GM12872 (cell line): ENCODE measurements around the gene DDIT3.

Source experiments
- TF ChIP-seq, protein P1 (sequence below): IDR thresholded peaks from 3 replicates; pipeline ENCODE4 v1.5.1; 2011; ENCODE audit warnings: low read depth, mild to moderate bottlenecking, low read length, moderate library complexity; ENCODE audit not compliant: insufficient read depth

The DDIT3 gene

DNA sequence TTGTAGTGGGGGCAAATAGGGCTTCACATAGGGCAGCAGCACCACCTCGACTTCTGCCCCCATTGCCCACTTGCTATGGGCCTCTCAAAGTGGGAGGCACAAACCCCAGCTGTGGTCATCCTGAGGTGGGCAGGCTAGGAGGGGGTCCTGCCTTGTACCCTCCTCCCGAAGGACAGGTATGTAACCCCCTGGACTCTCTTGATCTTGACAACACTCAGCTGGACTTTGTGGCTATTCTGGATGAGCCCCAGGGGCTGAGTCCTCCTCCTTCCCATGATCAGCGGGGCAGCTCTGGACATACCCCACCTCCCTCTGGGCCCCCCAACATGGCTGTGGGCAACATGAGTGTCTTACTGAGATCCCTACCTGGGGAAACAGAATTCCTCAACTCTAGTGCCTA lies 48.7 kb downstream of the DDIT3 start:
- TF ChIP-seq, protein P1, sequence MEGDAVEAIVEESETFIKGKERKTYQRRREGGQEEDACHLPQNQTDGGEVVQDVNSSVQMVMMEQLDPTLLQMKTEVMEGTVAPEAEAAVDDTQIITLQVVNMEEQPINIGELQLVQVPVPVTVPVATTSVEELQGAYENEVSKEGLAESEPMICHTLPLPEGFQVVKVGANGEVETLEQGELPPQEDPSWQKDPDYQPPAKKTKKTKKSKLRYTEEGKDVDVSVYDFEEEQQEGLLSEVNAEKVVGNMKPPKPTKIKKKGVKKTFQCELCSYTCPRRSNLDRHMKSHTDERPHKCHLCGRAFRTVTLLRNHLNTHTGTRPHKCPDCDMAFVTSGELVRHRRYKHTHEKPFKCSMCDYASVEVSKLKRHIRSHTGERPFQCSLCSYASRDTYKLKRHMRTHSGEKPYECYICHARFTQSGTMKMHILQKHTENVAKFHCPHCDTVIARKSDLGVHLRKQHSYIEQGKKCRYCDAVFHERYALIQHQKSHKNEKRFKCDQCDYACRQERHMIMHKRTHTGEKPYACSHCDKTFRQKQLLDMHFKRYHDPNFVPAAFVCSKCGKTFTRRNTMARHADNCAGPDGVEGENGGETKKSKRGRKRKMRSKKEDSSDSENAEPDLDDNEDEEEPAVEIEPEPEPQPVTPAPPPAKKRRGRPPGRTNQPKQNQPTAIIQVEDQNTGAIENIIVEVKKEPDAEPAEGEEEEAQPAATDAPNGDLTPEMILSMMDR: no peak

DNA sequence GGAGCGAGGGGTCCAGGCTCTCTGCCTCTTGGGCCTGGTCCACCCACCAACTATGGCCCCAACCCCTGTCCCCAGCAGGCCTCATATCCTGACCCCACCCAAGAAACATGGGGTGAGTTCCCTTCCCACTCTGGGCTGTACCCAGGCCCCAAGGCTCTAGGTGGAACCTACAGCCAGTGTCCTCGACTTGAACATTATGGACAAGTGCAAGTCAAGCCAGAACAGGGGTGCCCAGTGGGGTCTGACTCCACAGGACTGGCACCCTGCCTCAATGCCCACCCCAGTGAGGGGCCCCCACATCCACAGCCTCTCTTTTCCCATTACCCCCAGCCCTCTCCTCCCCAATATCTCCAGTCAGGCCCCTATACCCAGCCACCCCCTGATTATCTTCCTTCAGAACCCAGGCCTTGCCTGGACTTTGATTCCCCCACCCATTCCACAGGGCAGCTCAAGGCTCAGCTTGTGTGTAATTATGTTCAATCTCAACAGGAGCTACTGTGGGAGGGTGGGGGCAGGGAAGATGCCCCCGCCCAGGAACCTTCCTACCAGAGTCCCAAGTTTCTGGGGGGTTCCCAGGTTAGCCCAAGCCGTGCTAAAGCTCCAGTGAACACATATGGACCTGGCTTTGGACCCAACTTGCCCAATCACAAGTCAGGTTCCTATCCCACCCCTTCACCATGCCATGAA lies 49.2 kb downstream of the DDIT3 start:
- TF ChIP-seq, protein P1: no peak

DNA sequence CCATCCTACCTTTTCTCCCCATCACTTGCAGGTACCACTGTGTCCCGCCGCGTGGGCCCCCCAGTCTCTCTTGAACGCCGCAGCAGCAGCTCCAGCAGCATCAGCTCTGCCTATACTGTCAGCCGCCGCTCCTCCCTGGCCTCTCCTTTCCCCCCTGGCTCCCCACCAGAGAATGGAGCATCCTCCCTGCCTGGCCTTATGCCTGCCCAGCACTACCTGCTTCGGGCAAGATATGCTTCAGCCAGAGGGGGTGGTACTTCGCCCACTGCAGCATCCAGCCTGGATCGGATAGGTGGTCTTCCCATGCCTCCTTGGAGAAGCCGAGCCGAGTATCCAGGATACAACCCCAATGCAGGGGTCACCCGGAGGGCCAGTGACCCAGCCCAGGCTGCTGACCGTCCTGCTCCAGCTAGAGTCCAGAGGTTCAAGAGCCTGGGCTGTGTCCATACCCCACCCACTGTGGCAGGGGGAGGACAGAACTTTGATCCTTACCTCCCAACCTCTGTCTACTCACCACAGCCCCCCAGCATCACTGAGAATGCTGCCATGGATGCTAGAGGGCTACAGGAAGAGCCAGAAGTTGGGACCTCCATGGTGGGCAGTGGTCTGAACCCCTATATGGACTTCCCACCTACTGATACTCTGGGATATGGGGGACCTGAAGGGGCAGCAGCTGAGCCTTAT lies 49.9 kb downstream of the DDIT3 start:
- TF ChIP-seq, protein P1: no peak

DNA sequence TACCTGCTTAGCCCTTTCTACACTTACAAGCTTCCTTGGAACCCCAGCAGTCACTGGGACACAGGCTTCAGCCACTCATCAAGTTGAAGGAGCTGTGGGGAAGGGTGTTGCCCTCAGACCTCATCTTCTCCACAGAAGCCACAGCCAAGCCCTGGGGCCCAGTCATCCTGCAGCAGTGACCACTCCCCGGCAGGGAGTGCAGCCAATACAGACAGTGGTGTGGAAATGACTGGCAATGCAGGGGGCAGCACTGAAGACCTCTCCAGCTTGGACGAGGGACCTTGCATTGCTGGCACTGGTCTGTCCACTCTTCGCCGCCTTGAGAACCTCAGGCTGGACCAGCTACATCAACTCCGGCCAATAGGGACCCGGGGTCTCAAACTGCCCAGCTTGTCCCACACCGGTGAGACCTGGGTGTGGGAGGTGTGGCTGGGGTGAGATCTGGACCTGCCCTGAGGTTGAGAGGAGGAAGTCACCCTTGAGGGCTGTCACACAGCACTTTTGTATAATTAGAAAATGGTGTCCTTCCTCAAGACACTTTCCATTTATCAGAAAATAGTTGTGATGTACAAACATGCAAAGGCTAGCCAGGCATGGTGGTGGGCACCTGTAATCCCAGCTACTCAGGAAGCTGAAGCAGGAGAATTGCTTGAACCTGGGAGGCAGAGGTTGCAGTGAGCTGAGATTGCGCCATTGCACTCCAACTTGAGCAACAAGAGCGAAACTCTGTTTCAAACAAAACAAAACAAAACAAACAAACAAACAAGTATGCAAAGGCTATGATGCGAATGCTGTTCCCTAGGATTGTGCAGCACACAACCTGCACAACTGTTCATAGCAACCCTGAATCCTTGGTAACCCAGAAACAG lies 50.8 kb downstream of the DDIT3 start:
- TF ChIP-seq, protein P1: no peak

DNA sequence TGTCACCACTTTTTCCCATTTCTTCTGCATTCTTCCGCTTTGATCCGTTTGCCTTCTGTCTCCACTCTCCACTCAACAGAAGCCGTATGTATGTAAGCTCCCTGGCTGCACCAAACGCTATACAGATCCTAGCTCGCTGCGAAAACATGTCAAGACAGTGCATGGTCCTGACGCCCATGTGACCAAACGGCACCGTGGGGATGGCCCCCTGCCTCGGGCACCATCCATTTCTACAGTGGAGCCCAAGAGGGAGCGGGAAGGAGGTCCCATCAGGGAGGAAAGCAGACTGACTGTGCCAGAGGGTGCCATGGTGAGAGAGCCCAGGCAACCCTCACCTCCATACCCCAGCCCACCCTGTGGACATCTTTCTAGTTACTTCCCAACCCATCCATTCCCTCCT lies 52.4 kb downstream of the DDIT3 start:
- TF ChIP-seq, protein P1: no peak

DNA sequence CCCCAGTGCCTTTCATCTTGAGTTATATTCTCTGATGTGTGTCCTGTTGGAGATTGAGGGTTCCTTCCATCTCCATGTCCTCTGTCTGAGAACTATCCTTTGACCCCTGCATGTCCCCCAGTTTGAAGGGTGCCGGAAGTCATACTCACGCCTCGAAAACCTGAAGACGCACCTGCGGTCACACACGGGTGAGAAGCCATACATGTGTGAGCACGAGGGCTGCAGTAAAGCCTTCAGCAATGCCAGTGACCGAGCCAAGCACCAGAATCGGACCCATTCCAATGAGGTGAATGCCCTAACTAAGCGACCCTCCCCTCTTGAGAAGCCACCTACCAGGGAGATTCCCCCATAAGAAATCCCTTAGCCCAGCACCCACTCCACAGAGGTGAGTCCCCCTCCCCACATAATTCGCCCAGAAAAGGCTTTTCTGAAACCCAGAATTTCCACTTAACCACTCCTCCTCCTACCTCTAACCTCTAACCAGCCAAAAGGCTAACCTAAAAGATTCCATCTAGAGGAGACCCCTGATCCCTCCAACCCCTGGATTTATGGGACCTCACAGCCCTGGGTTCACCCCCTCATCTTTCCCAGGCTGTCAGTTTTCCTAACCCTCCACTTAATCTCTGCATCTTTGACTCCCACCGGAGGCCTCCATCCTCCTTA lies 53.0 kb downstream of the DDIT3 start:
- TF ChIP-seq, protein P1: no peak
